GM19372 (cell line): ENCODE results near the gene GCDH.

Source experiments
- ATAC-seq: cut with Tn5 transposase; IDR thresholded peaks from one replicate; pipeline ENCODE4 v1.9.1; 2021; ENCODE audit warnings: mild to moderate bottlenecking, low read depth, moderate library complexity; ENCODE audit not compliant: unreplicated experiment

Gene GCDH

GRCh38 chr19:12937927-12938778 lies 47.2 kb downstream of the GCDH start, which contains the start of gene CALR:
Gene CALR (plus strand): TSS chr19:12938609. CDS start chr19:12938680, 71 bp downstream.
- ATAC-seq: peak; percentile 80

DNA sequence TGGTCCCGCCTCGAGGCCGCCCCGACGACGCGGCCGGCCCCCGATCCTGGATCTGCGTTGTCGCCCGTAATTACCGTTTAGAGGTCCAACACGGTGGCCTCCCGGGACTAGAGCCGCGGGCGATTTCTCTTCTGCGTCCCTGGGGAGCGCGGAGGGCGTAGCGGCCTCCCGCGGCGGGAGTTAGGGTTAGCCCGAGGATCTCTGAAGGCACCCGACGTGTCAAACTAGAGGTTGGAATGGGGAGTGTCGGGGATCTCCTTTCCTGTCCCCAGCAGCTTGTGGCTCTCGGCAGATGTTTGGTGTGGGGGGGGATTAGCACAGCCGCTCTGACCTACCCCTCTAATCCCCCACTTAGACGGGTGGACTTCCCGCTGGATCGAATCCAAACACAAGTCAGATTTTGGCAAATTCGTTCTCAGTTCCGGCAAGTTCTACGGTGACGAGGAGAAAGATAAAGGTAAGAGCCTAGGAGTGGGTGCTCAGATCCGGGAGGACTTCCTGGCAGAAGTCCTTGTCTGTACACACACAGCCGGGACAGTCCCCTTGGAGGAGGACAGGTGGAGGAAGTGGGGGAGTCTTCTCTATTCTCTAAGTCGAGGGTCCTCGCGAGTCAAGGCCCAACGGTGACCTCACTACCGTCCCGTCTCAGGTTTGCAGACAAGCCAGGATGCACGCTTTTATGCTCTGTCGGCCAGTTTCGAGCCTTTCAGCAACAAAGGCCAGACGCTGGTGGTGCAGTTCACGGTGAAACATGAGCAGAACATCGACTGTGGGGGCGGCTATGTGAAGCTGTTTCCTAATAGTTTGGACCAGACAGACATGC lies 48.0 kb downstream of the GCDH start:
- peak; percentile 3 for ATAC-seq

DNA sequence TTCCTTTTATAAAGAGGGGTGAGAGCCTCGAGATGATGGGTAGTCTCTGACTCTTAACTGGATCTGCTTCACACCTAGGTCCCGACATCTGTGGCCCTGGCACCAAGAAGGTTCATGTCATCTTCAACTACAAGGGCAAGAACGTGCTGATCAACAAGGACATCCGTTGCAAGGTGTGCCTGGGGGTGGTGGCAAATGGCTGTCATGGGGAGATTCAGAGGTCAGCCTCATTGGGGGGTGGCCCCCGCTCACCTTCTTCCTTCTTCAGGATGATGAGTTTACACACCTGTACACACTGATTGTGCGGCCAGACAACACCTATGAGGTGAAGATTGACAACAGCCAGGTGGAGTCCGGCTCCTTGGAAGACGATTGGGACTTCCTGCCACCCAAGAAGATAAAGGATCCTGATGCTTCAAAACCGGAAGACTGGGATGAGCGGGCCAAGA lies 49.0 kb downstream of the GCDH start:
- no peak for ATAC-seq

- ATAC-seq: no peak
Observed at GRCh38 chr19:12940897-12941296, 49.9 kb downstream of the GCDH start.

DNA sequence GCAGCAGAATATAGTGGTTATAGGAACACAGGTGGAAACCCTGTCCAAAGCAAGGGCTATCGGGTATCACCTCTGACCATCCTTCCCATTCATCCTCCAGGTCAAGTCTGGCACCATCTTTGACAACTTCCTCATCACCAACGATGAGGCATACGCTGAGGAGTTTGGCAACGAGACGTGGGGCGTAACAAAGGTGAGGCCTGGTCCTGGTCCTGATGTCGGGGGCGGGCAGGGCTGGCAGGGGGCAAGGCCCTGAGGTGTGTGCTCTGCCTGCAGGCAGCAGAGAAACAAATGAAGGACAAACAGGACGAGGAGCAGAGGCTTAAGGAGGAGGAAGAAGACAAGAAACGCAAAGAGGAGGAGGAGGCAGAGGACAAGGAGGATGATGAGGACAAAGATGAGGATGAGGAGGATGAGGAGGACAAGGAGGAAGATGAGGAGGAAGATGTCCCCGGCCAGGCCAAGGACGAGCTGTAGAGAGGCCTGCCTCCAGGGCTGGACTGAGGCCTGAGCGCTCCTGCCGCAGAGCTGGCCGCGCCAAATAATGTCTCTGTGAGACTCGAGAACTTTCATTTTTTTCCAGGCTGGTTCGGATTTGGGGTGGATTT lies 52.6 kb downstream of the GCDH start:
- no peak for ATAC-seq

DNA sequence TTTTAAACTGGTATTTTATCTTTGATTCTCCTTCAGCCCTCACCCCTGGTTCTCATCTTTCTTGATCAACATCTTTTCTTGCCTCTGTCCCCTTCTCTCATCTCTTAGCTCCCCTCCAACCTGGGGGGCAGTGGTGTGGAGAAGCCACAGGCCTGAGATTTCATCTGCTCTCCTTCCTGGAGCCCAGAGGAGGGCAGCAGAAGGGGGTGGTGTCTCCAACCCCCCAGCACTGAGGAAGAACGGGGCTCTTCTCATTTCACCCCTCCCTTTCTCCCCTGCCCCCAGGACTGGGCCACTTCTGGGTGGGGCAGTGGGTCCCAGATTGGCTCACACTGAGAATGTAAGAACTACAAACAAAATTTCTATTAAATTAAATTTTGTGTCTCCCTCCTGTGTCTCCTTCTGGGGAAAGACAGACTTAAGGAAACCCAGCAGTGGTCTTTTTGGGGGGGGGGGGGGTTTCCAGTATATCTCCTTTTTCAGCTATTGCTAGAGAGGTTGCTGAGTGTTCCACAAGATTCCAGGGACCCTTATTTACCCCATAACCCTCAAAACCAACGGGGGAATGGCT lies 53.2 kb downstream of the GCDH start:
- ATAC-seq: no peak

- peak; percentile 81 for ATAC-seq
Observed at GRCh38 chr19:12945479-12946091, 54.6 kb downstream of the GCDH start, which contains the start of gene RAD23A. Gene RAD23A (plus strand): TSS chr19:12945862. CDS start chr19:12945949, 87 bp downstream.

GRCh38 chr19:12946092-12946721 lies 55.2 kb downstream of the GCDH start:
- ATAC-seq: peak; percentile 40

DNA sequence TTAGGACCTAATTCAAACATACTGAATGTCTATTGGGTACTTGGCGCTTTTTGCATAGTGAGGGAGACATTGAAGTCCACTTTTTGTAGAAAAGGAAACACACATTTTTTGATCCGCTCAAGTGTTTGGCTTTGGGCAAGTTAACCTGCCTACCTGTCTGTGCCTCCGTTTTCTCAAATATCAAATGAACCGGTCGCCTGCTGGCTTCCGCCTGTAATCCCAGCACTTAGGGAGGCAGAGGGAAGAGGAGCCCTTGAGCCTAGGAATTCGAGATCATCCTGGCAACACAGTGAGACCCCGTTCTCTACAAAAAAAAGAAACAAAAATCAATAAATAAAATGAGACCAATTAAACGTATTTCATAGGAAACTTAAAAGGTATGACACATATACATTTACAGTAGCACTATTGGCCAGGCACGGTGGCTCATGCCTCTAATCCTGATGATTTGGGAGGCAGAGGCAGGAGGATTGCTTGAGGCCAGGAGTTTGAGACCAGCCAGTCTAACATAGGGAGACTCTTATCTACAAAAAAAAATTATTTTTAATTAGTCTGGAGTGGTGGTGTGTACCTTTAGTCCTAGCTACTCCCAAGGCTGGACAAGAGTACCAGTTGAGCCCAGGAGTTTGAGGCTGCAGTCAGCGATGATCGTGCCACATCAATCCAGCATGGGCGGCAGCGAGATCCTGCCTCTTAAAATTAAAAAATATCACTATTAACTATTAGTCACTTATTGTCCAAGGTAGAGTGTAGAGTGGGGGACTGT lies 56.0 kb downstream of the GCDH start:
- no peak for ATAC-seq

DNA sequence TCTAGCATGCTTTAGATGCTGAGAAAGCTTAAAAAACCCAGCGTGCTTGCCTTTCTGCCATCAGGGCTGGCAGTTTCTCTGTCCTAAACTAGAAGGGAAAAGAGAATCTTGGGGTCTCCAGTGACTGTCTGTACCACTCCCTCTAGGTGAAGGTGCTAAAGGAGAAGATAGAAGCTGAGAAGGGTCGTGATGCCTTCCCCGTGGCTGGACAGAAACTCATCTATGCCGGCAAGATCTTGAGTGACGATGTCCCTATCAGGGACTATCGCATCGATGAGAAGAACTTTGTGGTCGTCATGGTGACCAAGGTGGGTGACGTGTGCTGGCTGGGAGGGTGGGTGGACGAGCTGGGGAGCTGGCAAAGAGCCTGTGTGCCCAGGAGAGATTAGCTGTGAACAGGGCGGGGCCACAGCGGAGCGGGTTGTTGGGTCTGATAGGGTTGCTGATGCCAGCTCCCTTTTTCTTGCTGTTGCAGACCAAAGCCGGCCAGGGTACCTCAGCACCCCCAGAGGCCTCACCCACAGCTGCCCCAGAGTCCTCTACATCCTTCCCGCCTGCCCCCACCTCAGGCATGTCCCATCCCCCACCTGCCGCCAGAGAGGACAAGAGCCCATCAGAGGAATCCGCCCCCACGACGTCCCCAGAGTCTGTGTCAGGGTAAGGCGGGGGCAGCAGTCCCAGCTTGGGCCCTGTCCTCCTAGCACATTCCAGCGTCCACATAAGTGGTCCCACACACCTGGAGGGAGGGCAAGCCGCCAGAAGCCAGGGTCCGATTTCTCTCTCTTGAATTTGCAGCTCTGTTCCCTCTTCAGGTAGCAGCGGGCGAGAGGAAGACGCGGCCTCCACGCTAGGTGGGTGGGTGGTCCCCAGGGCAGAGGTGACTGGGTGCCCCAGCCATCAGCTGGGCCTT lies 57.0 kb downstream of the GCDH start:
- no peak for ATAC-seq

GRCh38 chr19:12948612-12949362 lies 57.8 kb downstream of the GCDH start:
- no peak for ATAC-seq
